Tibial artery (tissue), 4 donors: ENCODE measurements around the gene EDDM3A.
"Not testable (repeated sequence)": the region's sequence is repeated elsewhere in the genome, so short reads cannot be mapped to it uniquely, and the experiment has no call there.

Experiments used
- DNase-seq, 2 donors: peaks; one replicate each; pipeline ENCODE4 v3.0.0-alpha.2; 2019
- H3K27ac ChIP-seq, 2 donors: fragments of 200-600 bp; sonication (generic) in 1 of 2; 1 replicate in 1 of 2; 2 replicates in 1 of 2; pipeline ENCODE4 v1.5.1; 2018 to 2019; ENCODE audit warnings: mild to moderate bottlenecking in 1 of 2
- H3K27me3 ChIP-seq, 2 donors: fragments of 200-600 bp; sonication (generic) in 1 of 2; one replicate each; pipeline versions ENCODE4 v1.5.1 to v1.6.0; 2016 to 2019
- H3K36me3 ChIP-seq, 3 donors: fragments of 200-600 bp; sonication (generic) in 2 of 3; one replicate each; pipeline ENCODE4 v1.5.1; 2016 to 2019; ENCODE audit warnings: mild to moderate bottlenecking in 2 of 3
- H3K4me1 ChIP-seq, 4 donors: fragments of 200-600 bp; sonication (generic) in 2 of 4; 1 replicate in 3 of 4; 2 replicates in 1 of 4; pipeline ENCODE4 v1.5.1; 2016 to 2019
- H3K4me3 ChIP-seq, 2 donors: fragments of 200-600 bp; sonication (generic) in 1 of 2; 1 replicate in 1 of 2; 2 replicates in 1 of 2; pipeline ENCODE4 v1.5.1; 2018 to 2019; ENCODE audit warnings: mild to moderate bottlenecking in 2 of 2
- H3K9me3 ChIP-seq, 3 donors: fragments of 200-600 bp; sonication (generic) in 1 of 3; one replicate each; pipeline ENCODE4 v1.5.1; 2016 to 2019
- intact Hi-C: fragments of 100-400 bp; cut with DNase I; formaldehyde crosslinking; loops from one replicate; pipeline ENCODE4 v1.15.0; 2023; ENCODE audit warnings: low total_unique reads
- TF ChIP-seq, protein P1 (sequence below), 2 experiments: fragments of 200-600 bp in 1 of 2; fragments of 450-650 bp in 1 of 2; IDR thresholded peaks; one replicate each; pipeline ENCODE4 v1.5.1; 2017 to 2019; ENCODE audit warnings: antibody characterized with exemption in 2 of 2, mild to moderate bottlenecking in 1 of 2, moderate library complexity in 1 of 2

The EDDM3A gene

GRCh38 chr14:20699931-20700330, 45.8 kb upstream of the EDDM3A start:
- Histone ChIP-seq H3K4me1 (peaks cover 0 to 3% (median 0%) of the 10 kb centered on the region in 4 donors), H3K4me3 (no peak overlapping the region), H3K9me3 (no peaks in the 10 kb centered on the region), H3K27me3 (no peaks in the 10 kb centered on the region), H3K36me3 (peaks cover 15 to 37% (median 16%) of the 10 kb centered on the region in 3 donors), H3K27ac (no peak overlapping the region)
- TF ChIP-seq, protein P1, sequence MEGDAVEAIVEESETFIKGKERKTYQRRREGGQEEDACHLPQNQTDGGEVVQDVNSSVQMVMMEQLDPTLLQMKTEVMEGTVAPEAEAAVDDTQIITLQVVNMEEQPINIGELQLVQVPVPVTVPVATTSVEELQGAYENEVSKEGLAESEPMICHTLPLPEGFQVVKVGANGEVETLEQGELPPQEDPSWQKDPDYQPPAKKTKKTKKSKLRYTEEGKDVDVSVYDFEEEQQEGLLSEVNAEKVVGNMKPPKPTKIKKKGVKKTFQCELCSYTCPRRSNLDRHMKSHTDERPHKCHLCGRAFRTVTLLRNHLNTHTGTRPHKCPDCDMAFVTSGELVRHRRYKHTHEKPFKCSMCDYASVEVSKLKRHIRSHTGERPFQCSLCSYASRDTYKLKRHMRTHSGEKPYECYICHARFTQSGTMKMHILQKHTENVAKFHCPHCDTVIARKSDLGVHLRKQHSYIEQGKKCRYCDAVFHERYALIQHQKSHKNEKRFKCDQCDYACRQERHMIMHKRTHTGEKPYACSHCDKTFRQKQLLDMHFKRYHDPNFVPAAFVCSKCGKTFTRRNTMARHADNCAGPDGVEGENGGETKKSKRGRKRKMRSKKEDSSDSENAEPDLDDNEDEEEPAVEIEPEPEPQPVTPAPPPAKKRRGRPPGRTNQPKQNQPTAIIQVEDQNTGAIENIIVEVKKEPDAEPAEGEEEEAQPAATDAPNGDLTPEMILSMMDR (IDR thresholded peaks at IDR 0.05), result no peak
- intact Hi-C loops, result no loop called here
- DNase-seq, result no peak

DNA sequence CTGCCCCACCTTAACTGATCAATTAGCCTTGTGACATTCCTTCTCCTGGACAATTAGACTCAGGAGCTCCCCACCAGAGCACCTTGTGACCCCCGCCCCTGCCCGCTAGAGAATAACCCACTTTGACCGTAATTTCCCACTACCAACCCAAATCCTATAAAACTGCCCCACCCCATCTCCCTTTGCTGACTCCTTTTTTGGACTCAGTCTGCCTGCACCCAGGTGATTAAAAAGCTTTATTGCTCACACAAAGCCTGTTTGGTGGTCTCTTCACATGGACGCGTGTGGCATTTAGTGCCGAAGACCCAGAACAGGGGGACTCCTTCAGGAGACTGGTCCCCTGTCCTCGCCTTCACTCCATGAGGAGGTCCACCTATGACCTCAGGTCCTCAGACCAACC, 44.7 kb upstream of the EDDM3A start:
- DNase-seq, H3K27ac ChIP-seq, H3K4me3 ChIP-seq, H3K4me1 ChIP-seq, H3K27me3 ChIP-seq, intact Hi-C loops, H3K9me3 ChIP-seq: not testable (repeated sequence)
- peaks cover 10 to 28% (median 13%) of the 10 kb centered on the region in 3 donors for H3K36me3 ChIP-seq

DNA sequence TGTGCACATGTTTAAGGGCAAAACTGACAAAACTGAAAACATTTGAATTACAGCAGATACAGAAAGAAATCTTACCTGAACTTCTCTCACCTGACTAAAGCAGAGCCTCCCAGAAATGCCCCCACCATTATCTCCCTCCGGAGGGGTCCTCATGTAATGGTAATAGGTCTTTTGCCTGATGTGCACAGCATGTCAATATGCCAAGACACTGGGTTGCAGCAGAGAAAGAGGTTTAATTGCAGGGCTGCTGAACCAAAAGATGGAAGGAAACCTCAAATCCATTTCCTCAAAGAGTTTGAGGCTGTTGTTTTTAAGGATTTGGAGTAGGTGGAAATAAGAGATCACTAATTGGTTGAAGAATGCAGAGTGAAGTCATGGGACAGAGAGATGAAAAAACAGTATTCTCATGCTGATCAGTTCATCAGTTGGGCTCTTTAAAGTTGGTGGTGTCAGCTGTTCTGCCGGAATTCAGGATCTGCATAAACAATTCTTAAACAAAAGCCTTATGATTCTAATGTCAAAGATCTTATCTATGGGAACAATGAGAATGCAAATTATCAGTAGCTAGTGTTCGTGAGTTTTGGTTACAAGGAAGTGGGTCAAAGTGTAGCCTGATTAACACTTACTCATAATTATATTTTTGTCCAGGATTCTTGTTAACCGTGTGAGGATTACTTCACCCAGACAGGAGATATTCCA, 38.9 kb upstream of the EDDM3A start:
- Histone ChIP-seq H3K4me3 (no peak overlapping the region), H3K36me3 (no peaks in the 10 kb centered on the region), H3K9me3 (no peaks in the 10 kb centered on the region), H3K27me3 (no peaks in the 10 kb centered on the region), H3K4me1 (peaks cover 0 to 5% (median 0%) of the 10 kb centered on the region in 4 donors), H3K27ac (no peak overlapping the region)
- DNase-seq, result no peak
- intact Hi-C loops, result no loop called here
- TF ChIP-seq, protein P1 (IDR thresholded peaks at IDR 0.05), result no peak

- intact Hi-C loops, result no loop called here
- Histone ChIP-seq H3K4me3 (no peak overlapping the region), H3K27ac (no peak overlapping the region), H3K27me3 (no peaks in the 10 kb centered on the region), H3K4me1 (peaks cover 0 to 5% (median 0%) of the 10 kb centered on the region in 4 donors), H3K36me3 (no peaks in the 10 kb centered on the region), H3K9me3 (no peaks in the 10 kb centered on the region)
- no peak for DNase-seq
- TF ChIP-seq, protein P1 (IDR thresholded peaks at IDR 0.05), result no peak
Measured at GRCh38 chr14:20707622-20708021, 38.1 kb upstream of the EDDM3A start.

DNA sequence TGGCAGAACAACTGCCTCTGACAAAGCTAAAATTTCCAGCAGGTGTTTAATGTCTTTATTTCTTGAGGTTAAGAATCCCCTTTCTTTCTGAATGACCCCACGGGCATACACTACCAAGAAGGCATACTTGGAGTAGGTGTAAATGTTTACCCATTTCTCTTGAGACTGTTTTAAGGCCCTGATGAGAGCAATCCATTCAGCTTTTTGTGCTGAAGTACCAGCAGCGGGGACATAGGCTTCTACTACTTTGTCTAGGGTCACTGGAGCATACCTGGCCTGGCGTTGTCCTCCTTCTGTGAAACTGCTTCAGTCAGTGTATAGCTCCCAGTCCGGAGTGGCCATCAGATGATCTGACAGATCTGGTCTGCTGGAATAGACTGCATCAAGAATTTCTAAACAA, 34.4 kb upstream of the EDDM3A start:
- Histone ChIP-seq H3K4me3 (no peak overlapping the region), H3K4me1 (peaks cover 0 to 5% (median 0%) of the 10 kb centered on the region in 4 donors), H3K36me3 (no peaks in the 10 kb centered on the region), H3K9me3 (no peaks in the 10 kb centered on the region), H3K27me3 (peaks cover 0 to 1% of the 10 kb centered on the region in 2 donors), H3K27ac (no peak overlapping the region)
- no peak for DNase-seq
- TF ChIP-seq, protein P1 (IDR thresholded peaks at IDR 0.05), result no peak
- intact Hi-C loops, result no loop called here

DNA sequence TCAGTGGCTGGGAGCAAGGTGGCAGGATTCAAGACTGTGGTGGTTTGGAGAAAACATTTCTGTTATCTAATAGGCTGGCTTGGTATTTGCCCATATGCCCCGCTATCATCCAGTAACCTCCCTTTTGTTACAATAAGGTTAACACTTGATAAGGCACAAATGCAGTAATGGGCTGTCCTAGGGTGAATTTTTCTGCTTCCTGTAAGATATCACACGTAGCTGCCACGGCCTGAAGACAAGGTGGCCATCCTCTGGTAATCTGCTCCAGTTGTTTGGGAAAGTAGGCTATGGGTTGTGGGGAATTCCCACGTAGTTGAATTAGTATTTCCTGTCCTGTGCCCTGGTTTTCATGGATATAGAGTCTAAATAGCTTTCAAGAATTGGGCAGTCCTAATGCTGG, 34.0 kb upstream of the EDDM3A start:
- TF ChIP-seq, protein P1 (IDR thresholded peaks at IDR 0.05), result no peak
- no peak overlapping the region for H3K4me3 ChIP-seq
- DNase-seq, result no peak
- intact Hi-C loops, result no loop called here
- no peaks in the 10 kb centered on the region for H3K36me3 ChIP-seq
- no peaks in the 10 kb centered on the region for H3K9me3 ChIP-seq
- H3K4me1 ChIP-seq, result peaks cover 0 to 3% (median 0%) of the 10 kb centered on the region in 4 donors
- no peak overlapping the region for H3K27ac ChIP-seq
- peaks cover 0 to 5% of the 10 kb centered on the region in 2 donors for H3K27me3 ChIP-seq
